HG03378 (cell line): ENCODE data around the gene AUTS2.

Experiments used
- ATAC-seq: cut with Tn5 transposase; IDR thresholded peaks from one replicate; pipeline ENCODE4 v1.9.1; 2021; ENCODE audit warnings: mild to moderate bottlenecking, moderate library complexity; ENCODE audit not compliant: unreplicated experiment

AUTS2 gene

GRCh38 chr7:70466725-70467364 is 868.6 kb downstream of the AUTS2 start:
- ATAC-seq, result no peak

- no peak for ATAC-seq
Measured at GRCh38 chr7:70470746-70471145, 872.5 kb downstream of the AUTS2 start.

- no peak for ATAC-seq
Measured at GRCh38 chr7:70472601-70473237, 874.4 kb downstream of the AUTS2 start.

GRCh38 chr7:70474639-70475234 is 876.5 kb downstream of the AUTS2 start:
- no peak for ATAC-seq

GRCh38 chr7:70477036-70478010 is 879.0 kb downstream of the AUTS2 start:
- ATAC-seq, result no peak

GRCh38 chr7:70479153-70480021 is 881.1 kb downstream of the AUTS2 start:
- no peak for ATAC-seq

- no peak for ATAC-seq
Measured at GRCh38 chr7:70480927-70481569, 882.8 kb downstream of the AUTS2 start.

- no peak for ATAC-seq
Measured at GRCh38 chr7:70481570-70482123, 883.4 kb downstream of the AUTS2 start.

GRCh38 chr7:70484255-70484654 is 886.0 kb downstream of the AUTS2 start:
- no peak for ATAC-seq

- ATAC-seq, result no peak
Measured at GRCh38 chr7:70486977-70487376, 888.7 kb downstream of the AUTS2 start.

GRCh38 chr7:70487428-70487827 is 889.2 kb downstream of the AUTS2 start:
- ATAC-seq, result no peak

- ATAC-seq, result no peak
Measured at GRCh38 chr7:70487886-70488285, 889.6 kb downstream of the AUTS2 start.

GRCh38 chr7:70489813-70490212 is 891.5 kb downstream of the AUTS2 start:
- ATAC-seq, result no peak

GRCh38 chr7:70492625-70493024 is 894.4 kb downstream of the AUTS2 start:
- no peak for ATAC-seq

GRCh38 chr7:70494225-70495032 is 896.2 kb downstream of the AUTS2 start:
- ATAC-seq, result no peak

- no peak for ATAC-seq
Measured at GRCh38 chr7:70495033-70495376, 896.7 kb downstream of the AUTS2 start.

- ATAC-seq, result no peak
Measured at GRCh38 chr7:70497793-70498192, 899.5 kb downstream of the AUTS2 start.

GRCh38 chr7:70498232-70498992 is 900.1 kb downstream of the AUTS2 start:
- no peak for ATAC-seq
